ENCODE measurements around the gene TCF7L1. TPM values are rescaled to one million over a fixed set of nuclear protein-coding genes. Genes with fewer than 3 reads are reported as not detected.
A peak's percentile ranks its signal among the peaks of the same experiment; 100 is the strongest.

TCF7L1 gene
- total and polyA plus RNA-seq, 9 of the 15 experiments (the other 6 are each of a cell fraction or from before 2014, with no cell fraction given), result 0.03 to 0.11 (median 0.07) TPM; not detected in 5

GRCh38 chr2:85354286-85355072 is 221.3 kb downstream of the TCF7L1 start, which contains the start of the genes ELMOD3 and RETSAT (continued):
- no peak for TF ChIP-seq THAP12 (CRISPR knock-in tag; IDR thresholded peaks at IDR 0.05)
- no peak for TF ChIP-seq CTCFL (IDR thresholded peaks at IDR 0.05; ENCODE audit: borderline replicate concordance, insufficient read depth, low read depth, low read length, poor library complexity, severe bottlenecking)
- no peak for TF ChIP-seq SMARCA5 (IDR thresholded peaks at IDR 0.05)
- no peak for TF ChIP-seq MYBL2 (IDR thresholded peaks at IDR 0.05; ENCODE audit: low read depth)
- no peak for TF ChIP-seq MYBL2 (CRISPR knock-in tag; IDR thresholded peaks at IDR 0.05; ENCODE audit: borderline replicate concordance)
- no peak for TF ChIP-seq ZNF41 (CRISPR knock-in tag; conservative IDR thresholded peaks at IDR 0.05)
- TF ChIP-seq ETV1 (tag; conservative IDR thresholded peaks at IDR 0.05; ENCODE audit: low read depth), result peak; percentile 71
- no peak for TF ChIP-seq HMG20B (CRISPR knock-in tag; IDR thresholded peaks at IDR 0.05)
- 0 out of 2 replicates have a peak, but pooled peaks have one; percentile 30 for TF ChIP-seq TCF7 (IDR thresholded peaks at IDR 0.05; ENCODE audit: borderline replicate concordance)
- peak; percentile 72 for TF ChIP-seq NEUROD1 (IDR thresholded peaks at IDR 0.05; ENCODE audit: borderline replicate concordance, low read depth, low read length, partially characterized antibody)
- no peak for TF ChIP-seq PCBP2 (IDR thresholded peaks at IDR 0.05; ENCODE audit: low read depth, low read length, poor library complexity, severe bottlenecking)
- TF ChIP-seq MXI1 (IDR thresholded peaks at IDR 0.05; ENCODE audit: low read depth, low read length), result peak; percentile 26; the same call in 1 of the 2 replicates
- TF ChIP-seq FOXA3 (CRISPR knock-in tag; conservative IDR thresholded peaks at IDR 0.05 in 1 of 2, IDR thresholded peaks at IDR 0.05 in 1 of 2), result no peak
- peak; percentile 44 for TF ChIP-seq EP300 (IDR thresholded peaks at IDR 0.05; ENCODE audit: low read length)
- TF ChIP-seq EWSR1 (IDR thresholded peaks at IDR 0.05; ENCODE audit: borderline replicate concordance, low read depth, partially characterized antibody), result no peak
- TF ChIP-seq CHAMP1 (IDR thresholded peaks at IDR 0.05), result no peak
- TF ChIP-seq CBX8 (IDR thresholded peaks at IDR 0.05; ENCODE audit: borderline replicate concordance, extremely low read depth, low read depth, low read length, poor library complexity, severe bottlenecking), result no peak
- no peak for TF ChIP-seq GATAD2A (IDR thresholded peaks at IDR 0.05)
- TF ChIP-seq ZBTB7A (IDR thresholded peaks at IDR 0.05; ENCODE audit: borderline replicate concordance, control insufficient read depth, low read depth, low read length), result peak; percentile 52; the same call in 1 of the 2 replicates
- no peak for TF ChIP-seq TGIF2 (CRISPR knock-in tag; IDR thresholded peaks at IDR 0.05)

All from K562 (cell line).